Left renal cortex interstitium (tissue), 4 donors: Measurements from ENCODE around the gene HSD11B2. TPM values are rescaled to one million over a fixed set of nuclear protein-coding genes. Genes with fewer than 3 reads are reported as not detected.

Experiments used
- DNase-seq, 4 donors: peaks; one replicate each; pipeline ENCODE4 v3.0.0-alpha.2; 2013; ENCODE audit warnings: low read depth in 4 of 4, low spot score in 2 of 4, missing footprints in 1 of 4
- polyA plus RNA-seq, 4 donors: library from polyadenylated mRNA; unstranded; fragments of 120-200 nt; gene quantifications; one replicate each; pipeline ENCODE4 v1.2.1, GENCODE V29; 2013; ENCODE audit not compliant: insufficient read length in 4 of 4

HSD11B2 gene
- polyA plus RNA-seq, 4 donors, result 52.7 to 71.9 (median 58.4) TPM

DNA sequence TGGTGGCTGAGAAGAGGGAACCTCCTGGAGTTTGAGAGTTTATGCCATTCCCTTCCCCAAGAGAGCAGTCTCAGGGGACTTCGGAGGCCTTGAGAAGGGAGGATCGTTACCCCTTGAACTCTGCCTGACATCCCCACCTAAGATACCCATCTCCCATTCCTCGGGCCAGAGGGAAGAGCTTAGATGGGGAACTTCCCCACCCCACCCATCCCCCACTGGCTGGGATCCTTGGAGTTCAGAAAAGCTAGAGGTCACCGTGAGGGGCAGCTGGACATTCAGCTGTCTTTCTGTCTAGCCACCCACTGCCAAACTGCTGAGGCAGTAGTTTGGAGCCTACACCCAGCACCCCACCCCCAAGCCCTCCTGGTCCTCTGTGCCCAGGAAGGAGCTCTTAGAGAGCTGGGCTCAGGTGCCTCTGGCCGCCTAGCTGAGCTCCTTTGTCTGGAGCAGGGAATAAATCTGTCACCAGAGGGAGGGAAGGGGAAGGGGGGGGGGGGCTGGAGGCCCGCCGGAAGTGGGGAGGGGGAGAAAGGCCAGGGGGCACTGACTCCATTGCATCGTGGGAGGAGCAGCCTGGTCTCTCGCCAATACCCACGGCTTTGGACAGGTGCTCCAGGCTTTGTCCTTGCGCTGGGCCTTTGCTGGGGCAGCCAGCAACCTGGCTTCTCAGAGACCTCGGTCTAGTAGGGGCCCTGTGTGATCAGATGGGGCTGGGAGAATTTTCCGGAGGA lies 1.0 kb downstream of the HSD11B2 start:
- no peak for DNase-seq

DNA sequence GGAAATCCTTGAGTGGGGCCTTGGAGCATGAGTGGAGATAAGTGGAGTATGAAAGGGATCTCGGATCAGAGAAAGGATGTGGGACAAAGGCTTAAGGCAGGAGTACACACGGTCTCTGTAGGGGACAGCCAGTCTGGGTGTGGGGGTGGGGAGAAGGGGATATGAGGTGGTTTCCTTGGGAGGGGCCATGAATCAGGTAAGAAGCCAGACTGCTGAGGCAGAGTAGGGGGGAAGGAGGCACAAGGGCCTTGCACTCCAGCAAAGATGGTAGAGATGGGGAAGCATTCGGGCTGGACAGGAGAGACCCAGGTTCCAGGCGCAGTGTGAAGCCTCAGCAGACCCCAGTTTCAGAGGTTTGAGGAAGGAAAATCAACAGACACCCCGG lies 1.6 kb downstream of the HSD11B2 start:
- no peak for DNase-seq

DNA sequence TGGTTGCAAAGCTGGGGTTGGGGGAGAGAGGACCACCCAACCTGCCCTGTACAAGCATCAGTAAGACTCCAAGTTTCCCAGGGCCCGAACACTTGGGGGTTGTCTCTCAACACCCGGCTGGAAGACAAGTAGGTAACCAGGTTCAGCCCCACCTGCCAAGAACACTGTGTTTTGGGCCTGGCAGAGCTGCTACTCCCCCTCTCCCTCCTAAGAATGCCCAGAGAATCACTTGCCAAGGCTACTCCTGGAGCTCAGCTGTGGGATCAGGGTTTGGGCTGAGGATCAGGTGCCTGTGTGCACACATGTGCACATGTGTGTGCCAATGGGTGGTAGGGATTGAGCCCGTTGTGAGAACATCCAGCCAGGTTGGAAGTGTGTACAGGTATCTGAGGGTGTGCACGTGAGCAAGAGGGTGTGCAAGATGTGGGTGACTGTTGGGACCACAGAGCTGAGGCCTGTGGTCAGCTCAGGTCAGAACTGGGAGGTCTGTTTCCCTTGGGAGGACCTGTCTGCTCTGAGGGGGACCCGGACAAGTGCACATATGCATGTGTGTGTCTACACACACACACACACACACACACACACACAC lies 2.3 kb downstream of the HSD11B2 start:
- DNase-seq, result no peak

DNA sequence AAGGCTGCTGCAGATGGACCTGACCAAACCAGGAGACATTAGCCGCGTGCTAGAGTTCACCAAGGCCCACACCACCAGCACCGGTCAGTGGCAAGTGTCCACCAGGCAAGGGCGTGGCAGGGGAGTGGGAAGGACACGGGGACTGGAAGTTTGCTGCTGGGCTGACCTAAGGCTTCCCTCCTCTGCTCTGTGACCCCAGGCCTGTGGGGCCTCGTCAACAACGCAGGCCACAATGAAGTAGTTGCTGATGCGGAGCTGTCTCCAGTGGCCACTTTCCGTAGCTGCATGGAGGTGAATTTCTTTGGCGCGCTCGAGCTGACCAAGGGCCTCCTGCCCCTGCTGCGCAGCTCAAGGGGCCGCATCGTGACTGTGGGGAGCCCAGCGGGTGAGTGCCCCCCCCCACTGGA lies 4.8 kb downstream of the HSD11B2 start:
- no peak for DNase-seq

DNA sequence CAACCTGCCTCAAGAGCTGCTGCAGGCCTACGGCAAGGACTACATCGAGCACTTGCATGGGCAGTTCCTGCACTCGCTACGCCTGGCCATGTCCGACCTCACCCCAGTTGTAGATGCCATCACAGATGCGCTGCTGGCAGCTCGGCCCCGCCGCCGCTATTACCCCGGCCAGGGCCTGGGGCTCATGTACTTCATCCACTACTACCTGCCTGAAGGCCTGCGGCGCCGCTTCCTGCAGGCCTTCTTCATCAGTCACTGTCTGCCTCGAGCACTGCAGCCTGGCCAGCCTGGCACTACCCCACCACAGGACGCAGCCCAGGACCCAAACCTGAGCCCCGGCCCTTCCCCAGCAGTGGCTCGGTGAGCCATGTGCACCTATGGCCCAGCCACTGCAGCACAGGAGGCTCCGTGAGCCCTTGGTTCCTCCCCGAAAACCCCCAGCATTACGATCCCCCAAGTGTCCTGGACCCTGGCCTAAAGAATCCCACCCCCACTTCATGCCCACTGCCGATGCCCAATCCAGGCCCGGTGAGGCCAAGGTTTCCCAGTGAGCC lies 5.8 kb downstream of the HSD11B2 start:
- no peak for DNase-seq

DNA sequence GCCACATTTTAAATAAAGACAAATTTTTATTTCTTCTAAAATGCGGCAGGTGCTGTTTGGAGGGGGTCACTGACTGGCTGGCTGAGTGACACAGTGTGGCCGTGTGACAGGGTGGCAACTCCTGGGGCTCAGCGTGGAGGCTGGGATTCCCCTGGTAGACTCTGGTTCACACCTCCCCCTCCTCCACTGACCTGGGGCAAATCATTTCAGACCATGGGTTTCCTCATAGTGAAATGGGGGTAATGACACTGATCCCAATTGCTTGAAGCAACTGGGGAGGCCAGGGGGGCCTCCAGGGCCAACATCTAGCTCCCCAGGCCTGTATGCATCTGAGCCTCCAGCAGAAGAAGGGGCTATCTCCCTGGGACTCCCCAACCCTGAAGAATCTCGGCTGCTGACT lies 6.6 kb downstream of the HSD11B2 start:
- no peak for DNase-seq

GRCh38 chr16:67438098-67438791 lies 7.3 kb downstream of the HSD11B2 start:
- no peak for DNase-seq

- no peak for DNase-seq
These were observed 8.0 kb downstream of the HSD11B2 start for GRCh38 chr16:67438824-67439393.

GRCh38 chr16:67441271-67441753 lies 10.4 kb downstream of the HSD11B2 start:
- DNase-seq, result no peak

- DNase-seq, result no peak
These were observed 11.0 kb downstream of the HSD11B2 start for GRCh38 chr16:67441907-67442306.

DNA sequence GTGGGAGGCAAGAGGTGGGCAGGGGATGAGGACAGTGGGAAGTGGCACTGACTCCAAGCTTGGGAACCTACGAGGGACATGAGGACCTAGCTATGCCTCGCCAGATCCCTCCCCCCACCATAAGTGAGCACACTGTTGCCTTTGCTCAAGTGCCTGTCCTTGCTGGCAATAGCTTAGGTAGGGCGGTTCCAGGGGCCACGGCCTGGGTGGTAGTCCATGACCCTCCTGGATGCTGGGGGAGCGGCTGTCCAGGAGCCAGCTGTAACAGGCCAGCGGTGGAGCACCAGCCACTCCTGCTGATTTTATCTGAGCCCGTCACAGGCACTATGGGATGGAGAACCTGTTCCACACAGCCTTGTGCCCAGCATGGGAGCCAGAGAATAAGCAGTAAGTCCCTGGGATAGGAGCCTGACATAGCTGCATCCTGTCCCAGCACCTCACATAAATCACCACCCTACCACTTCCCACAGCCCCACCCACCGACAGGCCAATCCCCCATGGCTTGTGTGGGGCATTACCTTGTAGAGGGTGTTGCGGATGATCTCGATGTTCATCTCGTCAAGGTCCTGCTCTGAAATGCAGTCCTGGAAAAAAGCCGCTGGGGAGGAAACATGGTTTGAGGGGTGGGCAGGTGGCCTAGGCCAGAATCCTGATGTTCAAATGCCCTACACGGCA lies 11.8 kb downstream of the HSD11B2 start:
- no peak for DNase-seq

- no peak for DNase-seq
These were observed 12.3 kb downstream of the HSD11B2 start for GRCh38 chr16:67443265-67443664.

GRCh38 chr16:67444259-67445125 lies 13.6 kb downstream of the HSD11B2 start:
- DNase-seq, result no peak

GRCh38 chr16:67445126-67445426 lies 14.2 kb downstream of the HSD11B2 start:
- DNase-seq, result no peak

- DNase-seq, result no peak
These were observed 14.6 kb downstream of the HSD11B2 start for GRCh38 chr16:67445441-67445912.

- DNase-seq, result no peak
These were observed 15.3 kb downstream of the HSD11B2 start for GRCh38 chr16:67445913-67446907.

DNA sequence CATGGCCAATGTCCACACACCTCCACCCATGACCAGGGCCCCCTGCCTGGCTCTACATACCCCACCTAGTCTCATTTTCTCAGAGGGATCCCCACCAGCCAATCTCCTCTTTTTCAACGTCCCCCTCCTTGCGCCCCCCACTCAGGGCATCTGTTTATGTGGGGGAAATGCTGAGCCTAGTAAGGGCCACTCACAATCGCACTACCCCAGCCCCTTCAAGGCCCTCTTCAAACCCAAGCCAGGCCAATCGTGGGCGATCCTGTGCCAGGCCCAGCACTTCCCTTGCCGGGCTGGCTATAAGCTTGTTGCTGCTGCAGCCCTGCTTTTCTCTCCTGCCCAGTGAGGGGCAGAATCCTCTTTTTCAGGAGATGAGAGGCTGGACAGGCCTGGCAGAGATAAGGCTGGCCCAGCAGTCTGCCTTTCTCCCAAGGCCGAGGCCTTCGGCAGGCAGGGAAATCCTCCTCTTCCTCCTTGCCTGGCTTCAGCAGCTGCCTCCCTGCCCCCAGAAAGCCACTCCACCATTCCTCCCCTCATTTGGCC lies 16.1 kb downstream of the HSD11B2 start:
- DNase-seq, result no peak

DNA sequence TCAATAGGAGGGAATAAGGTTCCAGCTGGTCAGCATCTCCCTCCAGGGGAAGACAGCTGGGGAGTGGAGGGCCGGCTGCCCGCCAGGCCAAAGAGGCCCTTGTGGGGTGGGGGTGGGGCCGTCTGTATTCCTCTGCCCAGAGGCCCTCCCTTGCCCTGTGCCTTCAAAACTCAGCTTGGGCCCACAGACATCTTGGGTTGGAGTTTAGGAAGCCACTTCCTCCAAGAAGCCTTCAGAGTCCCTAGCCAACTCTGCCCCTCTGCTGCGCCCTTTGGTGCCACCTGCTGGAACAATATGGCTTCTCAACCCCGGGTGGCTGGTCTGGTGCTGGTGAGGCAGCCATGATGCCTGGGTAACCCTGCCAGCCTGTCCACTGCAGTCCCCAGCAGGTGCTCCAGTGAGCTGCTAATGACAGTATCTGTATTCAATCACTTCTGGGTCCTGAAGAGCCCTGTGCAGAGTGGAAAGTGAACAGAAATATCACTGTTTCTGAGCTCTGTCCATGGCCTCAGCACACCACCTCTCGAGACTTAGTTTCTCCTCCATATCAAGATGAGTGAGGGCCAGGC lies 16.7 kb downstream of the HSD11B2 start:
- no peak for DNase-seq
